Common myeloid progenitor, CD34-positive (primary cell): Measurements from ENCODE around the gene TBL1XR1.
A peak's percentile ranks its signal among the peaks of the same experiment; 100 is the strongest.

Experiments used
- CTCF ChIA-PET: fragments of 350-600 bp; sonication (Branson Sonifier 250); formaldehyde crosslinking; loops from one replicate; lab custom pipeline; 2021; ENCODE audit warnings: antibody characterized with exemption; lab: Charles Lee
- POLR2A ChIA-PET: fragments of 350-600 bp; sonication (Branson Sonifier 250); formaldehyde crosslinking; loops from one replicate; lab custom pipeline; 2021; ENCODE audit warnings: antibody characterized with exemption; lab: Charles Lee
- DNase-seq, 3 donors: peaks; one replicate each; pipeline versions ENCODE4 v3.0.0 to v3.0.0-alpha.2; 2013
- H3K27ac ChIP-seq, 2 experiments: 1 replicate in 1 of 2; 2 replicates in 1 of 2; pipeline ENCODE4 v1.7.0; 2013; ENCODE audit warnings: inconsistent platforms in 2 of 2, low read length in 2 of 2, mild to moderate bottlenecking in 2 of 2, low read depth in 1 of 2, moderate library complexity in 1 of 2; ENCODE audit not compliant: severe bottlenecking in 2 of 2, insufficient read depth in 1 of 2, poor library complexity in 1 of 2
- H3K27me3 ChIP-seq, 5 experiments: replicated peaks in 2 of 5; 1 replicate in 3 of 5; 2 replicates in 2 of 5; pipeline versions ENCODE4 v1.6.1 to v1.7.0; 2013; ENCODE audit warnings: low read length in 4 of 5, mild to moderate bottlenecking in 2 of 5, moderate library complexity in 2 of 5, inconsistent platforms in 1 of 5; ENCODE audit not compliant: insufficient read depth in 5 of 5, control insufficient read depth in 4 of 5
- H3K36me3 ChIP-seq, 4 experiments: 1 replicate in 2 of 4; 2 replicates in 2 of 4; pipeline versions ENCODE4 v1.6.1 to v1.7.0; 2013; ENCODE audit warnings: low read length in 3 of 4, control low read depth in 1 of 4, mild to moderate bottlenecking in 1 of 4; ENCODE audit not compliant: control insufficient read depth in 4 of 4, insufficient read depth in 4 of 4
- H3K4me1 ChIP-seq, 4 experiments: 1 replicate in 3 of 4; 2 replicates in 1 of 4; pipeline versions ENCODE4 v1.6.1 to v1.7.1; 2013; ENCODE audit warnings: low read length in 3 of 4, mild to moderate bottlenecking in 3 of 4, control low read depth in 1 of 4, inconsistent platforms in 1 of 4, moderate library complexity in 1 of 4; ENCODE audit not compliant: control insufficient read depth in 4 of 4, insufficient read depth in 4 of 4; ENCODE audit errors: control extremely low read depth in 1 of 4
- H3K4me3 ChIP-seq, 7 experiments: 1 replicate in 4 of 7; 2 replicates in 3 of 7; pipeline versions ENCODE4 v1.5.1 to v1.7.0; 2013; ENCODE audit warnings: mild to moderate bottlenecking in 7 of 7, low read length in 6 of 7, moderate library complexity in 6 of 7, inconsistent platforms in 2 of 7, low read depth in 2 of 7, control low read depth in 1 of 7; ENCODE audit not compliant: insufficient read depth in 4 of 7, control insufficient read depth in 1 of 7; ENCODE audit errors: extremely low read depth in 1 of 7
- H3K9me3 ChIP-seq, 5 experiments: 1 replicate in 4 of 5; 2 replicates in 1 of 5; pipeline versions ENCODE4 v1.6.1 to v1.7.1; 2013; ENCODE audit warnings: low read length in 4 of 5, mild to moderate bottlenecking in 2 of 5, inconsistent platforms in 1 of 5, low read depth in 1 of 5, moderate library complexity in 1 of 5; ENCODE audit not compliant: control insufficient read depth in 4 of 5, insufficient read depth in 2 of 5; ENCODE audit errors: control extremely low read depth in 1 of 5
- WGBS: methylation state at CpG from one replicate; pipeline ENCODE4 v1.1.5; 2013; ENCODE audit not compliant: insufficient coverage; 5-methylcytosine and 5-hydroxymethylcytosine counted together

TBL1XR1 gene

DNA sequence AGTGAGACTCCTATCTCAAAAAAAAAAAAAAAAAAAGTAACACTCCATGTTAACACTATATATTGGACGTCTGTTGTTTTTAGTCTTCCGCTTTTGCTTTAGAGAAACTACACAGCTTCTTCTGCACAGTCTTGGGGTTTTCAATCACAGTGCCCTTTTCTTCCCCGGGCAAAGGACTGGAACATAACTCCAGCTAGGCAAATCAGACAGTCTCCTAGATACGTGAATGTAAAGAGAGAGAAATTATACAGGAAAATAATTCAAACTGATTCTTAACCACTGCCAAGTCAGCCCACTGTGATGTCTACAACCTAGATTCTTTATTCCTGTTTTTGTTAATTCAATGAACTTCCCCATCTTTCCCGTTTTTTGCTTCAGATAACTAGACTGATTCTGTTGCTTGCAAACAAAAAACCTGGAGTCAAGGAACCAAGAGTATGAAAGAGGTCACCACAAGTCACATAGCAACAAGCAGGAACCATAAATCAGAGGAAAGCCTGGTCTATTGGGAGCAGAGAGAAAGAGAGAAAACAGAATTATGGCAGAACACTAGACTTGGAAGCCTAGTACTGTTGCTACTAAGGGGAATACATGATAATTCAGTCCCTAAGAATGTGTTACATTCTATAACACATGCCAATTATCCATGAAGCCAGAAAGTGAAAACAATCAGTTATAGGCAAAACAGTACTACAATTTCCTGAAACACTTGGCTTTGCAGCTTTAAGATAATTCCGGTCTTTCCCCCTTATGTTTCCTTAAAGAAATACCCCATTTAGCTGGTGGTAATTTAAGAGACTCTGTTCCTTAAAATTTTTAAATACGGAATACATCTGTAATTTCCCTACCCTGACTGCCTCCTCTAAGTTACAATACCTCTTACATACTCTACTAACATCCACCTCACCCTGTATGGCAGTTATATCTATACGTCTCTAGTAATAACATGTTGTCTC, 63.1 kb downstream of the TBL1XR1 start:
- H3K9me3 ChIP-seq = no peaks in the 10 kb centered on the region
- WGBS = 40% methylated on average over 3 of the region's 8 CpGs
- CTCF ChIA-PET = interaction anchor here (1.5 to 2.3 kb wide), 3 partner anchors 9 to 11 kb away, joined by 4 to 8 read pairs (median 5); no protein-coding TSS in a partner anchor
- H3K4me1 ChIP-seq = peaks cover 13 to 30% (median 19%) of the 10 kb centered on the region in 4 experiments
- POLR2A ChIA-PET = interaction anchor here (0.7 to 1.8 kb wide), 3 partner anchors 11 to 219 kb away, joined by 3 to 13 read pairs (median 4); no protein-coding TSS in a partner anchor
- H3K36me3 ChIP-seq = peaks cover 0 to 25% (median 0%) of the 10 kb centered on the region in 4 experiments
- peak in 2 of 3 donors; percentile 71 to 80 for DNase-seq
- no peaks in the 10 kb centered on the region for H3K27me3 ChIP-seq
- H3K27ac ChIP-seq = peak overlapping the region; percentile 28 to 52
- peak overlapping the region in 4 of 7 experiments; percentile 19 to 48 (median 32) for H3K4me3 ChIP-seq

DNA sequence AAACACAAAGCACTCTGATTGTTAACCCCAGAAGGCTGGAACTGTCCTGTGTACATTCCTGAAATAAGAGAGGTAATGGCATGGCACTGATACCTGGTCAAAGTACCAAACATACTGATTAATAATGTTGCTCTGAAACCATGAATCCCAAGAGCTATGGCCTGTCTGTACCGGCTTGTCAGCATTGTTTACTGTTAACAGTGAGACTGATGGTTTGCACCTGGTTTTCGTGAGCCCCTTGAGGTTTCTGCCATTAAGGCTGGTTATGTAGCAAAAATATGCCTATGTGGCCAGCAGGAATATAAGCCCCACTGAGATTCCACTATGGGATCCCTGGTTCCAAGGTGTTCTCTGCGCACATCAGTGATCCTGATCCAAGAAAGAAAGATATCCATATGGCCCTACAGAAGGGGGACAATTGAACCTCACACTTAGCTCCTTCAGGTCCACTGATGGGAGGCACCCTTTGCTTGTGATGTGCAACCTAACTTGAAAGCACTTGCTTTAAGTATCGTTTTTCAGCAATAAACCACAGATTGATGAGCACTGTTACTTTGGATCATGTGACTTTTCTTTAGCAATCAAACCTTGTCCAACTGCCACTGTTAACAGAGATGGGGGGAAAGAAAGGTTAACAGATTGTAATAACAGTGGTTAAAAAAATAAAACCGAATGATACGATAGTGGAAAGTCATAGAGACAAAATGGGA, 65.2 kb downstream of the TBL1XR1 start:
- POLR2A ChIA-PET = no interaction called here
- DNase-seq = no peak
- peaks cover 13 to 27% (median 16%) of the 10 kb centered on the region in 4 experiments for H3K4me1 ChIP-seq
- peaks cover 0 to 27% (median under 1%) of the 10 kb centered on the region in 4 experiments for H3K36me3 ChIP-seq
- H3K9me3 ChIP-seq = no peaks in the 10 kb centered on the region
- CTCF ChIA-PET = interaction anchor here (1.1 to 1.4 kb wide), 2 partner anchors 26 to 27 kb away, joined by 3 read pairs; no protein-coding TSS in a partner anchor
- no peak overlapping the region for H3K27ac ChIP-seq
- WGBS = 96% methylated on average over 4 of the region's 6 CpGs
- no peak overlapping the region for H3K4me3 ChIP-seq
- no peaks in the 10 kb centered on the region for H3K27me3 ChIP-seq

- Histone ChIP-seq H3K4me3 (no peak overlapping the region), H3K27me3 (no peaks in the 10 kb centered on the region), H3K27ac (no peak overlapping the region), H3K36me3 (peaks cover 0 to 24% (median 2%) of the 10 kb centered on the region in 4 experiments), H3K9me3 (peaks cover 0 to 6% (median 0%) of the 10 kb centered on the region in 5 experiments), H3K4me1 (peaks cover 0 to 4% (median 0%) of the 10 kb centered on the region in 4 experiments)
- DNase-seq = no peak
- ChIA-PET POLR2A (no interaction called here), CTCF (interaction anchor here (1.1 kb wide), 1 partner anchor 16 kb away, joined by 4 read pairs; no protein-coding TSS in a partner anchor)
- 100% methylated on average over 1 of the region's 2 CpGs for WGBS
These were observed 70.3 kb downstream of the TBL1XR1 start for GRCh38 chr3:177127008-177127407.

GRCh38 chr3:177126015-177126773, 71.1 kb downstream of the TBL1XR1 start:
- POLR2A ChIA-PET = interaction anchor here (0.9 kb wide), 1 partner anchor 30 kb away, joined by 3 read pairs; no protein-coding TSS in a partner anchor
- CTCF ChIA-PET = interaction anchor here (0.9 to 2.0 kb wide), 4 partner anchors 10 to 76 kb away, joined by 3 to 5 read pairs (median 4); no protein-coding TSS in a partner anchor
- no peak overlapping the region for H3K27ac ChIP-seq
- no peak overlapping the region for H3K4me3 ChIP-seq
- peaks cover 0 to 6% (median 0%) of the 10 kb centered on the region in 5 experiments for H3K9me3 ChIP-seq
- H3K36me3 ChIP-seq = peaks cover 0 to 23% (median 2%) of the 10 kb centered on the region in 4 experiments
- no peaks in the 10 kb centered on the region for H3K27me3 ChIP-seq
- no peak for DNase-seq
- 92% methylated on average over 2 of the region's 3 CpGs for WGBS
- peaks cover 0 to 2% (median 0%) of the 10 kb centered on the region in 4 experiments for H3K4me1 ChIP-seq

DNA sequence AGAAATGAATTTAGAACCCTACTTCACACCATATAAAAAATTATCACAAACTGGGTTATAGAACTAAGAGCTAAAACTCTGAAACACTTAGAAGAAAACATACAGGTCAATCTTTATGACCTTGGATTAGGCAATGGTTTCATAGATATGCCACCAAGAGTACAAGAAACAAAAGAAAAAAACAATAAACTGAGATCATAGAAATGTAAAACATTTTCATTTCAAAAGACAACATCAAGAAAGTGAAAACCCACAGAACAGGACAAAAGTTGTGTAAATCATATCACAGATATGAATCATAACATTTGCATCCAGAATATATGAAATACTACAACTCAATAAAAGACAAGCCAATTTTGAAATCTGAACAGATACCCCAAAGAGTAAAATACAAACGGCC, 72.4 kb downstream of the TBL1XR1 start:
- peaks cover 0 to 2% (median 0%) of the 10 kb centered on the region in 4 experiments for H3K4me1 ChIP-seq
- no CpG with 5 or more reads among the region's 1 CpG for WGBS
- no peak overlapping the region for H3K27ac ChIP-seq
- no peaks in the 10 kb centered on the region for H3K27me3 ChIP-seq
- ChIA-PET CTCF (interaction anchor here (1.4 to 2.3 kb wide), 3 partner anchors 8 to 14 kb away, joined by 4 to 8 read pairs (median 5); no protein-coding TSS in a partner anchor), POLR2A (no interaction called here)
- peaks cover 0 to 6% (median 0%) of the 10 kb centered on the region in 5 experiments for H3K9me3 ChIP-seq
- no peak for DNase-seq
- peaks cover 0 to 16% (median 2%) of the 10 kb centered on the region in 4 experiments for H3K36me3 ChIP-seq
- H3K4me3 ChIP-seq = no peak overlapping the region

DNA sequence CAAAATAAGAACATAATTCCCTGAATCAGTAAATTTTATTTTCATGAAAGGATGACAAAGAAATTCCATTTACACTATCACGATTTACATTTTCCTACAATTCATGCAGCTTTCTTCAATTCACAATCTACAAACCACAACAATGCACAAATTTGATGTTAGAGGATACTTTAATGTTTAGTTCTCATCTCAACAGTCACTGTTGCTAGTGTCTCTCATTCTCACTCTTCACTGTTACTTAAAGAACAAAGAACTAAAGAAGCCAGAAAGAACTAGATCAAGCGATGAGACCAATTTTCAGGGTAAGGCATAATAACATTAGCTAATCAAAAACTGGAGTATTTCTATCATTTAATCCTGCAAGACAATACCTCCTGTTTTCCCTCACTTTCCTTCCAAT, 73.5 kb downstream of the TBL1XR1 start:
- no CpG with 5 or more reads among the region's 2 CpGs for WGBS
- ChIA-PET CTCF (interaction anchor here (1.0 to 2.3 kb wide), 5 partner anchors 10 to 60 kb away, joined by 3 to 8 read pairs (median 3); no protein-coding TSS in a partner anchor), POLR2A (no interaction called here)
- no peaks in the 10 kb centered on the region for H3K27me3 ChIP-seq
- H3K27ac ChIP-seq = no peak overlapping the region
- H3K9me3 ChIP-seq = peaks cover 0 to 6% (median 0%) of the 10 kb centered on the region in 5 experiments
- peaks cover 0 to 19% (median 2%) of the 10 kb centered on the region in 4 experiments for H3K36me3 ChIP-seq
- DNase-seq = no peak
- H3K4me1 ChIP-seq = peaks cover 0 to 2% (median 0%) of the 10 kb centered on the region in 4 experiments
- no peak overlapping the region for H3K4me3 ChIP-seq
